NCI-H1092 treated with DMSO at 0.1 percent for 48 hours (cell line): ENCODE results near the gene GSS.

ENCODE experiments used
- DNase-seq: peaks from one replicate; lab custom pipeline; 2025; lab: John Stamatoyannopoulos, UW

GSS gene

DNA sequence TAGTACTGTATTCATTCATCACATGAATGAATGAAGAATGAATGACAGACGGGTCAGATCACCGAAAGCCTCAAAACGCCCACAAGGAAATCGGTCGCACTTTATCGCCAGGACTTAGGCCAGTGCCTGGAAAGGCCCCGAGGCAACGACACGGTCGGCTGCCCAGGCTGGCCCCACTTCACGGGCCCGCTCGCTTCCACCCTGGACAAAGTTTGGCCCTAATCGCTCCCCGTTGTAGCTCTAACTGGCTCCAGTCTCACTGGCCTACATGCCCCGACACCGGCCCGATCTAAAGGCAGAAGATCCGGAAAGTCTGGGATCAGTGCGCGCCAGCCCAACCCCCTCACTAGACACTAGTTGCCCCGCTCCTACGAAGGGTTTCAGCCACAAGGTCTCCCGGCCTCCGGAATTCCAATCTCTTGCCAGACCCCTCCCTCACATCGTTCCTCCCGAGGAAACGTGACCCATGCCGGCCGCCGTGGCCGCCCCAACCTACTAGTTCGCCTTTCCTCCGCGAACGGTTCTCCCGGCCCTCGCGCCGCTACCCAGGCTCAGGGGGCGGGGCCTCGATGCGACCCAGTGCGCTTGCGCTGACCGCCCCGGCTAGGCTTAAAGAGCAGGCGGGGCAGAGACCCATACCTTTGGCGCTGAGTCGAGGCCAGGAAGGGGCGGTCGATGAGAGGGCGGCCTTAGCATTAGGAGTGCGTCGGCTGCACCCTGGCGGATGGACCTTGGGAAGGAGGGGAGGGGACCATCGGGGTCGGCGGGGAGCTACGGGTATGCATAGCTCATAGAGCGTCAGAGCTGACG is at the start of gene GSS, which contains the start of gene MYH7B:
TSS of gene GSS (minus strand) at position 576 of the 810 bp plus-strand sequence. CDS start 3,954 bp downstream, outside the sequence.
TSS of gene MYH7B (plus strand) at position 638 of the 810 bp plus-strand sequence. CDS start 22,138 bp downstream, outside the sequence.
- DNase-seq, result peak; percentile 96

- no peak for DNase-seq
Measured at GRCh38 chr20:35004749-35005462, 49.3 kb upstream of the GSS start.

- no peak for DNase-seq
Measured at GRCh38 chr20:35004051-35004725, 48.6 kb upstream of the GSS start.

- DNase-seq, result no peak
Measured at GRCh38 chr20:35003211-35004031, 47.8 kb upstream of the GSS start.

GRCh38 chr20:35002426-35003210 is 47.0 kb upstream of the GSS start:
- DNase-seq, result no peak

- no peak for DNase-seq
Measured at GRCh38 chr20:35001596-35002362, 46.2 kb upstream of the GSS start.

GRCh38 chr20:35000922-35001595 is 45.5 kb upstream of the GSS start:
- no peak for DNase-seq

GRCh38 chr20:35000311-35000921 is 44.8 kb upstream of the GSS start:
- no peak for DNase-seq

- DNase-seq, result no peak
Measured at GRCh38 chr20:34999782-35000181, 44.2 kb upstream of the GSS start.

GRCh38 chr20:34999021-34999451 is 43.4 kb upstream of the GSS start:
- DNase-seq, result no peak

GRCh38 chr20:34998331-34998950 is 42.8 kb upstream of the GSS start:
- no peak for DNase-seq

- DNase-seq, result no peak
Measured at GRCh38 chr20:34997774-34998173, 42.2 kb upstream of the GSS start.

DNA sequence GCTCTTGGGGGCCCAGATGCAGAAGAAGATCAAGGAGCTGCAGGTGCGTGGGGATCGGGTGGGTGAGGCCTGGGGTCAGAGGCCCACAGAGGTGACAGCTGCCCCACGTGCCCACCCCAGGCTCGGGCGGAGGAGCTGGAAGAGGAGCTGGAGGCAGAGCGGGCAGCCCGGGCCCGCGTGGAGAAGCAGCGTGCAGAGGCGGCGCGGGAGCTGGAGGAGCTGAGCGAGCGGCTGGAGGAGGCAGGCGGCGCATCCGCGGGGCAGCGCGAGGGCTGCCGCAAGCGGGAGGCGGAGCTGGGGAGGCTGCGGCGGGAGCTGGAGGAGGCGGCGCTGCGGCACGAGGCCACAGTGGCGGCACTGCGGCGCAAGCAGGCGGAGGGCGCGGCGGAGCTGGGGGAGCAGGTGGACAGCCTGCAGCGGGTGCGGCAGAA is 41.5 kb upstream of the GSS start:
- DNase-seq, result no peak

DNA sequence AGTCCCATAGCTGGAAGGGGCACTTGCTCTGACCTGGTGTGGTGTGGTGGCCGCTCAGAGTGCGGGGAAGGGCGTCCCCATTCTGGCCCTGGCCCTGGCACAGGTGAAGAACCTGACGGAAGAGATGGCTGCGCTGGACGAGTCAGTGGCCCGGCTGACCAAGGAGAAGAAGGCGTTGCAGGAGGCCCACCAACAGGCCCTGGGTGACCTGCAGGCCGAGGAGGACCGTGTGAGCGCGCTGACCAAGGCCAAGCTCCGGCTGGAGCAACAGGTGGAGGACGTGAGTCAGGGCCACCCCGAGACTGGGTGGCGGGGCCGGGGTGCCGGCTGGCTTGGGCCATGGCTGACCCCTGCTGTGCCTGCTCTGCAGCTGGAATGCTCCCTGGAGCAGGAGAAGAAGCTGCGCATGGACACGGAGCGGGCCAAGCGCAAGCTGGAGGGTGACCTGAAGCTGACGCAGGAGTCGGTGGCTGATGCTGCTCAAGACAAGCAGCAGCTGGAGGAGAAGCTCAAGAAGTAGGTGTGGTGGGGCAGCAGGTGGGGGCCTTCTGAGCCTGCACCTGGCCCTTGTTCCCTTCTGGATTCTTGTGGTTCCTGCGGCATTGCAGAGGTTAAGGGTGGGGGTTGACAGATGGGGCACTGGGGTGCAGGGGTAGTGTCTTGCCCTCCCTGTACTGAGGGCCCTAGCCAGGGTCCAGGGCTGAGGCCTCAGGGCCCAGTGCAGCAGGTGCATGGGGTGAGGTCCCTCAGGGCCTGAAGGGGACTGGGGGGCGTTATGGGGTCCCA is 40.8 kb upstream of the GSS start:
- DNase-seq, result no peak

- no peak for DNase-seq
Measured at GRCh38 chr20:34995696-34996095, 40.1 kb upstream of the GSS start.

GRCh38 chr20:34995192-34995591 is 39.6 kb upstream of the GSS start:
- DNase-seq, result no peak

- no peak for DNase-seq
Measured at GRCh38 chr20:34994509-34995131, 39.0 kb upstream of the GSS start.
